GM23338 (cell line): ENCODE measurements around the gene CDH4. TPM values are rescaled to one million over a fixed set of nuclear protein-coding genes. Genes with fewer than 3 reads are reported as not detected.

ENCODE experiments used
- ATAC-seq: fragments of 200-7000 bp; cut with Tn5 transposase; 3 replicates; pipeline ENCODE4 v1.9.1; 2020
- DNase-seq: peaks from one replicate; pipeline ENCODE4 v3.0.0-alpha.2; 2015; ENCODE audit warnings: low spot score
- H2AFZ ChIP-seq: fragments of 200-600 bp; sonication (generic); 2 replicates; pipeline ENCODE4 v1.8.0; 2016; ENCODE audit warnings: antibody characterized with exemption, mild to moderate bottlenecking, moderate library complexity
- H3F3A ChIP-seq: fragments of 200-600 bp; sonication (generic); replicated peaks from 2 replicates; pipeline ENCODE4 v1.8.0; 2017; ENCODE audit warnings: antibody characterized with exemption, mixed run types, low read depth
- H3K27ac ChIP-seq: fragments of 200-600 bp; sonication (generic); 2 replicates; pipeline ENCODE4 v1.6.1; 2016; ENCODE audit warnings: low read depth
- H3K27me3 ChIP-seq: fragments of 200-600 bp; sonication (generic); 2 replicates; pipeline ENCODE4 v1.8.0; 2016; ENCODE audit warnings: mild to moderate bottlenecking, mixed run types, moderate library complexity; ENCODE audit not compliant: insufficient read depth
- H3K36me3 ChIP-seq: fragments of 200-600 bp; sonication (generic); 2 replicates; pipeline ENCODE4 v1.8.0; 2016; ENCODE audit warnings: mild to moderate bottlenecking; ENCODE audit not compliant: insufficient read depth
- H3K4me1 ChIP-seq: fragments of 200-600 bp; sonication (generic); 2 replicates; pipeline ENCODE4 v1.8.0; 2016; ENCODE audit warnings: mild to moderate bottlenecking, moderate library complexity; ENCODE audit not compliant: insufficient read depth
- H3K4me2 ChIP-seq: fragments of 200-600 bp; sonication (generic); 2 replicates; pipeline ENCODE4 v1.7.1; 2017; ENCODE audit warnings: mixed run types
- H3K4me3 ChIP-seq: fragments of 200-600 bp; sonication (generic); 2 replicates; pipeline ENCODE4 v1.6.1; 2016; ENCODE audit warnings: mixed run types
- H3K79me2 ChIP-seq: fragments of 200-600 bp; sonication (generic); replicated peaks from 2 replicates; pipeline ENCODE4 v1.8.0; 2017; ENCODE audit warnings: mild to moderate bottlenecking; ENCODE audit not compliant: insufficient read depth
- H3K9me2 ChIP-seq: fragments of 200-600 bp; sonication (generic); 2 replicates; pipeline ENCODE4 v1.8.0; 2017; ENCODE audit not compliant: insufficient read depth
- H4K20me1 ChIP-seq: fragments of 200-600 bp; sonication (generic); replicated peaks from 2 replicates; pipeline ENCODE4 v1.8.0; 2017; ENCODE audit warnings: mild to moderate bottlenecking; ENCODE audit not compliant: insufficient read depth
- H3K27ac Mint-ChIP-seq: 2 replicates; pipeline ENCODE4 v1.8.0; 2020; ENCODE audit warnings: inconsistent platforms, mild to moderate bottlenecking, moderate library complexity, mixed read lengths
- H3K27me3 Mint-ChIP-seq: 3 replicates; pipeline ENCODE4 v1.8.0; 2022; ENCODE audit warnings: low read depth, mild to moderate bottlenecking, moderate library complexity, mixed read lengths, inconsistent platforms; ENCODE audit not compliant: insufficient read depth, poor library complexity
- H3K36me3 Mint-ChIP-seq: 3 replicates; pipeline ENCODE4 v1.8.0; 2021; ENCODE audit warnings: low read depth, mild to moderate bottlenecking, inconsistent platforms, moderate library complexity, mixed read lengths
- H3K4me1 Mint-ChIP-seq: 3 replicates; pipeline ENCODE4 v1.8.0; 2020; ENCODE audit warnings: mild to moderate bottlenecking, inconsistent platforms, mixed read lengths
- H3K4me3 Mint-ChIP-seq: 3 replicates; pipeline ENCODE4 v1.8.0; 2021; ENCODE audit warnings: moderate library complexity, mild to moderate bottlenecking, inconsistent platforms, mixed read lengths
- H3K9me3 Mint-ChIP-seq: 3 replicates; pipeline ENCODE4 v1.8.0; 2020; ENCODE audit warnings: moderate library complexity, mild to moderate bottlenecking, inconsistent platforms, mixed read lengths
- CREB1 ChIP-seq: fragments of 250-450 bp; sonication (Bioruptor Pico); IDR thresholded peaks from 2 replicates; pipeline ENCODE4 v1.5.0; 2020; ENCODE audit warnings: low read depth, mild to moderate bottlenecking, moderate library complexity
- CTCF ChIP-seq, 2 experiments: fragments of 200-600 bp in 1 of 2; sonication (generic) in 1 of 2; conservative IDR thresholded peaks; 2 replicates each; pipeline versions ENCODE4 v1.5.1 to v1.6.1; 2016 to 2017; ENCODE audit warnings: antibody characterized with exemption in 2 of 2, low read depth in 2 of 2, mild to moderate bottlenecking in 2 of 2, moderate library complexity in 1 of 2
- ETS1 ChIP-seq: IDR thresholded peaks from 2 replicates; pipeline ENCODE4 v1.6.1; 2016; ENCODE audit warnings: antibody characterized with exemption
- EZH2 ChIP-seq: fragments of 200-600 bp; sonication (generic); IDR thresholded peaks from one replicate; pipeline ENCODE4 v1.8.0; 2017; ENCODE audit warnings: antibody characterized with exemption, mild to moderate bottlenecking, low read depth; ENCODE audit not compliant: unreplicated experiment
- EZH2phosphoT487 ChIP-seq: fragments of 200-600 bp; sonication (generic); IDR thresholded peaks from one replicate; pipeline ENCODE4 v1.8.1; 2018; ENCODE audit warnings: antibody characterized with exemption; ENCODE audit not compliant: unreplicated experiment
- JUNB ChIP-seq: IDR thresholded peaks from one replicate; pipeline ENCODE4 v1.6.1; 2016; ENCODE audit warnings: antibody characterized with exemption; ENCODE audit not compliant: unreplicated experiment
- NANOG ChIP-seq: IDR thresholded peaks from 2 replicates; pipeline ENCODE4 v1.6.1; 2016; ENCODE audit warnings: antibody characterized with exemption, borderline replicate concordance
- POLR2AphosphoS5 ChIP-seq: IDR thresholded peaks from 2 replicates; pipeline ENCODE4 v1.6.1; 2016; ENCODE audit warnings: antibody characterized with exemption, low read depth
- REST ChIP-seq: IDR thresholded peaks from one replicate; pipeline ENCODE4 v1.6.1; 2018; ENCODE audit warnings: antibody characterized with exemption; ENCODE audit not compliant: unreplicated experiment
- STAT1 ChIP-seq: IDR thresholded peaks from one replicate; pipeline ENCODE4 v1.6.1; 2016; ENCODE audit warnings: antibody characterized with exemption; ENCODE audit not compliant: unreplicated experiment
- ZNF114 ChIP-seq: fragments of 250-450 bp; sonication (Bioruptor Pico); IDR thresholded peaks from 2 replicates; pipeline ENCODE4 v1.5.0; 2020; ENCODE audit warnings: mild to moderate bottlenecking, moderate library complexity
- ZNF331 ChIP-seq: fragments of 250-450 bp; sonication (Bioruptor Pico); IDR thresholded peaks from 2 replicates; pipeline ENCODE4 v1.5.0; 2020; ENCODE audit warnings: low read depth, mild to moderate bottlenecking, moderate library complexity
- ZNF462 ChIP-seq: fragments of 250-450 bp; sonication (Bioruptor Pico); IDR thresholded peaks from 2 replicates; pipeline ENCODE4 v1.5.0; 2020; ENCODE audit warnings: mild to moderate bottlenecking, moderate library complexity
- polyA plus RNA-seq: library from polyadenylated mRNA; unstranded; fragments of >200 nt; fragmentation: Nextera tagmentation; extraction: Ambion mirVana; gene quantifications from 2 replicates; pipeline ENCODE4 v1.2.1, GENCODE V29; 2016
- total RNA-seq: library from RNA; depleted of rRNA; stranded (reverse); fragments of >200 nt; shearing (Covaris generic); gene quantifications from 2 replicates; pipeline ENCODE4 v1.2.3, GENCODE V29; 2014

Gene CDH4
- total and polyA plus RNA-seq, 2 experiments from 2014 or later = 1.2 to 4.2 TPM

- TF ChIP-seq ZNF114 (CRISPR knock-in tag) (no peak), POLR2AphosphoS5 (no peak), REST (no peak), CREB1 (no peak), EZH2 (no peak), STAT1 (no peak), ZNF462 (CRISPR knock-in tag) (no peak), NANOG (no peak), CTCF (conservative IDR thresholded peaks at IDR 0.05; ENCODE audit: low read depth in 2 of 2) (no peak), JUNB (no peak), EZH2phosphoT487 (no peak), ETS1 (no peak), ZNF331 (no peak)
- no peaks in the 10 kb centered on the region for H4K20me1 ChIP-seq
- no peak overlapping the region for H3K4me2 ChIP-seq
- DNase-seq (no peak), ATAC-seq (no peak)
- no peaks in the 10 kb centered on the region for H3K9me2 ChIP-seq
- Mint-ChIP-seq H3K27me3 (peaks cover 8% of the 10 kb centered on the region), H3K4me3 (no peak overlapping the region), H3K9me3 (peaks cover 3% of the 10 kb centered on the region; the same call in 1 of the 3 replicates), H3K27ac (no peak overlapping the region), H3K36me3 (no peaks in the 10 kb centered on the region), H3K4me1 (no peaks in the 10 kb centered on the region)
- H3K27me3 ChIP-seq = no peaks in the 10 kb centered on the region
- no peaks in the 10 kb centered on the region for H3K36me3 ChIP-seq
- H3K4me1 ChIP-seq = no peaks in the 10 kb centered on the region
- H3F3A ChIP-seq = no peaks in the 10 kb centered on the region
- H3K79me2 ChIP-seq = no peaks in the 10 kb centered on the region
- no peak overlapping the region for H2AFZ ChIP-seq
- H3K4me3 ChIP-seq = no peak overlapping the region
- H3K27ac ChIP-seq = no peak overlapping the region
Observed at GRCh38 chr20:61915101-61915500, 663.0 kb downstream of the CDH4 start.
